Breast epithelium (tissue), 4 donors: Measurements from ENCODE around the gene SEC24B. TPM values are rescaled to one million over a fixed set of nuclear protein-coding genes. Genes with fewer than 3 reads are reported as not detected.
"Not testable (repeated sequence)": the region's sequence is repeated elsewhere in the genome, so short reads cannot be mapped to it uniquely, and the experiment has no call there.

Source experiments
- DNase-seq, 2 donors: peaks; one replicate each; pipeline ENCODE4 v3.0.0-alpha.2; 2019; ENCODE audit warnings: low spot score in 2 of 2
- H3K27ac ChIP-seq, 2 donors: fragments of 200-600 bp; sonication (generic) in 1 of 2; one replicate each; pipeline ENCODE4 v1.5.1; 2016 to 2019; ENCODE audit warnings: mild to moderate bottlenecking in 1 of 2
- H3K27me3 ChIP-seq, 2 donors: fragments of 200-600 bp; sonication (generic) in 1 of 2; one replicate each; pipeline versions ENCODE4 v1.5.1 to v1.6.0; 2017 to 2019; ENCODE audit warnings: control low read depth in 1 of 2, mild to moderate bottlenecking in 1 of 2
- H3K36me3 ChIP-seq: fragments of 200-600 bp; one replicate; pipeline ENCODE4 v1.5.1; 2019
- H3K4me1 ChIP-seq, 2 donors: fragments of 200-600 bp; sonication (generic); one replicate each; pipeline ENCODE4 v1.5.1; 2016 to 2019; ENCODE audit warnings: control low read depth in 1 of 2
- H3K4me3 ChIP-seq, 3 donors: fragments of 200-600 bp; sonication (generic); 1 replicate in 2 of 3; 2 replicates in 1 of 3; pipeline ENCODE4 v1.5.1; 2016 to 2019; ENCODE audit warnings: mild to moderate bottlenecking in 3 of 3, moderate library complexity in 2 of 3
- H3K9me3 ChIP-seq, 2 donors: fragments of 200-600 bp; sonication (generic) in 1 of 2; one replicate each; pipeline ENCODE4 v1.5.1; 2016 to 2019; ENCODE audit warnings: control low read depth in 1 of 2
- POLR2A ChIP-seq: fragments of 450-650 bp; IDR thresholded peaks from one replicate; pipeline ENCODE4 v1.6.1; 2016; ENCODE audit warnings: antibody characterized with exemption, mild to moderate bottlenecking, moderate library complexity
- POLR2AphosphoS5 ChIP-seq, 3 donors: sonication (generic); formaldehyde crosslinking; IDR thresholded peaks; one replicate each; pipeline ENCODE4 v1.6.1; 2017; ENCODE audit warnings: antibody characterized with exemption in 3 of 3
- intact Hi-C: fragments of 100-400 bp; cut with DNase I; formaldehyde crosslinking; loops from one replicate; pipeline ENCODE4 v1.15.1; 2023; ENCODE audit warnings: low total_unique reads
- total RNA-seq, 3 donors: library from RNA; depleted of rRNA; stranded (reverse); fragments of >200 nt; gene quantifications; one replicate each; pipeline ENCODE4 v1.1.0, GENCODE V29; 2016
- TF ChIP-seq, protein P1 (sequence below), 3 donors: fragments of 450-650 bp; IDR thresholded peaks; one replicate each; pipeline ENCODE4 v1.5.1; 2016 to 2017; ENCODE audit warnings: antibody characterized with exemption in 3 of 3, mild to moderate bottlenecking in 3 of 3, moderate library complexity in 3 of 3

The SEC24B gene
- total RNA-seq, 3 donors from 2014 or later: 39.2 to 51.2 (median 42.3) TPM

DNA sequence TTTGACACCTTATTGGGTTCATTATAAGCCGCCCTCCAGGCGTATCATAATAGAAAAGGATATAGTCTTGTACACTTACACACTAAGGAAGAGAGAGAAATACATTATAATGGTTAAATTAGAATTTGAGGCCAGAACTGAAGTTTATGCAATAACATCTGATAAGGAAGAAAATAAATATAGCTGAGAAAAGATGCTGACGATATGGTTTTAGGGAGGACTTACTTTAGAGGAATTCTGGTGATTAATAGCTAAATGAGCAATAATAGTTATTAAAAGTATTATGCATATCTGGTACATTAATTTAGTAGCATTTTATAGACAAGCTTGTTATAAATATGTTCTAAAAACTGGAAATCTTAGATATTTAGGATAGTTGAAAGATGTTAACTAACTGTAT lies 138.5 kb downstream of the SEC24B start:
- intact Hi-C loops: no loop called here
- Histone ChIP-seq H3K36me3 (no peaks in the 10 kb centered on the region), H3K27ac (no peak overlapping the region), H3K27me3 (no peaks in the 10 kb centered on the region), H3K4me1 (no peaks in the 10 kb centered on the region), H3K4me3 (no peak overlapping the region), H3K9me3 (no peaks in the 10 kb centered on the region)
- DNase-seq: no peak
- no peak for TF ChIP-seq POLR2AphosphoS5 (IDR thresholded peaks at IDR 0.05)
- no peak for TF ChIP-seq POLR2A
- TF ChIP-seq, protein P1, sequence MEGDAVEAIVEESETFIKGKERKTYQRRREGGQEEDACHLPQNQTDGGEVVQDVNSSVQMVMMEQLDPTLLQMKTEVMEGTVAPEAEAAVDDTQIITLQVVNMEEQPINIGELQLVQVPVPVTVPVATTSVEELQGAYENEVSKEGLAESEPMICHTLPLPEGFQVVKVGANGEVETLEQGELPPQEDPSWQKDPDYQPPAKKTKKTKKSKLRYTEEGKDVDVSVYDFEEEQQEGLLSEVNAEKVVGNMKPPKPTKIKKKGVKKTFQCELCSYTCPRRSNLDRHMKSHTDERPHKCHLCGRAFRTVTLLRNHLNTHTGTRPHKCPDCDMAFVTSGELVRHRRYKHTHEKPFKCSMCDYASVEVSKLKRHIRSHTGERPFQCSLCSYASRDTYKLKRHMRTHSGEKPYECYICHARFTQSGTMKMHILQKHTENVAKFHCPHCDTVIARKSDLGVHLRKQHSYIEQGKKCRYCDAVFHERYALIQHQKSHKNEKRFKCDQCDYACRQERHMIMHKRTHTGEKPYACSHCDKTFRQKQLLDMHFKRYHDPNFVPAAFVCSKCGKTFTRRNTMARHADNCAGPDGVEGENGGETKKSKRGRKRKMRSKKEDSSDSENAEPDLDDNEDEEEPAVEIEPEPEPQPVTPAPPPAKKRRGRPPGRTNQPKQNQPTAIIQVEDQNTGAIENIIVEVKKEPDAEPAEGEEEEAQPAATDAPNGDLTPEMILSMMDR (IDR thresholded peaks at IDR 0.05): no peak

DNA sequence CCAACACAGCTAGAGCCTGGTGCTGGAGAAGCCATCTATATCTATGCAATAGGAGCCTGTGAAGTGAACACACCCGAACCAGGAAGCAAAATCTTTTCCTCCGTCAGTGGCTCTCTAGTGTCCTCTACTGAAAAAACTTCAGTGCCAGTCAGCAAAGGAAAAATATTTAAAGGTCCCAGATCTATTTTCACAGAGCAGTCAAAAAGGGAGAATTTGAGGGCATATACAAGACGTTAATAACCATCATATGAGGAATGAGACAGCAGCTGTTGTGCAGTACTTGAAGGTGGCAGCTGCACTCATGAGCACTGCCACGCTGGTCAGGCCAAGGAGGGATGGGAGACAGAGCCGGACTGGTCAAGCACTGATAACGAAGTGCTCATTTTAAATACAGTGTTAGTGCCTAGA lies 140.8 kb downstream of the SEC24B start:
- Histone ChIP-seq H3K9me3 (no peaks in the 10 kb centered on the region), H3K36me3 (no peaks in the 10 kb centered on the region), H3K27ac (no peak overlapping the region), H3K4me3 (no peak overlapping the region), H3K4me1 (no peaks in the 10 kb centered on the region), H3K27me3 (no peaks in the 10 kb centered on the region)
- no peak for TF ChIP-seq POLR2A
- TF ChIP-seq, protein P1 (IDR thresholded peaks at IDR 0.05): no peak
- no peak for DNase-seq
- intact Hi-C loops: no loop called here

DNA sequence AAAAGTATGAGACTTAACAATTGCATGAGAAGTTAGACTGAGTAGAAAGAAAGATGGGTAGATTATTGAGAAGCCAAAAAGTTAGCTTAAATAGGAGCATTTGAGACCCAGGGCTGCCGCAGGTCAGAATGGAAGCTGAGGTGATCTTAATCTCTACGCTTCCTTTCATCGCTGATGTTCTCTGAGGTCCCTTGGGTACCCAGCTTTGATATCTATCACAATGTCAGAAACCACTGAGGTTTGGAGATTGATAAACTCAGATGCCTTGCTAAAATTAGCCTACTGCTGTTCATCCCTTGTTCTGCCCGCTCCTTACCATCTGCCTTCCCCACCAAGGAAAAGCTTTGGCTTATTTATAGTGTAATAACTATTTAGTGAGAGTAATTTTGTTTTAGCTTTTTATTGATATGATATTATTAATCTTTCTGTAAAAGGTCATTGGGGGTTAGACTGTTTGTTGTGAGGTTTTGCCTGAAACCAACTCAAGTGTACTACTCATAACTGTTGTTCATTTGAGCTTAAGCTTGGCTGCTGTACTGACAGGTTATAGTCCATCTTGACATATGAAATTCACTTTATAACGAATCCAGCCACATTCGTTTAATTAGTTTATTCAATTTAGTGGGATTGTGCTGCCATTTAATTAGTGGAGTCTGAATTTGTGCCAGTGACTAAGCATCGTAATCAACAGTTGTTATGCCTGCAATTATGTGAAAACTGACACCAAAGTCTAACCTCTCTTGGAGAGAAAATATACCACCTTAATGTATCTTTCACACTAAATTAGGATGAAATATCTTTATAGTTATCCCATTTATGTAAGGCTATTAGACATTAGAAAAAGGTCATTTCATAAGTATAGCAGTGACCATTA lies 141.6 kb downstream of the SEC24B start:
- H3K27ac ChIP-seq: no peak overlapping the region

DNA sequence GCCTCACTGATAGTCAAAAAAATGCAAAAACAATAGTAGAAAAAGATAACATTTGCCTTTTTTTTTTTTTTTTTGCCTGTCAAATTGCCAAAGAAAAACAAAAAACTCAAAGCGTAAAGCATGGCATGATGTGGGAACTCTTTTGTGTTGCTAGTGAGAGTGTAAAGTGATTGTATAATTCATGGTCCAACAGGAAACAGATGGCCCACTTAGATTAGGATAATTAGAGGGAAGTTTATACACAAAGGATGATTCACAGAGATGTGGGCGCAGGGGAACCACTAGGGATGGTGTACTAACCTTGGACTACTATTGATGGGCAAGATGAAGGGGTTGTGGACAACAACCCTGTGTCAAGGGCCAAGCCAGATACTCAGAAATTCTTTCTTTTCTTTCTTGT lies 142.8 kb downstream of the SEC24B start:
- no peaks in the 10 kb centered on the region for H3K36me3 ChIP-seq
- H3K27me3 ChIP-seq: no peaks in the 10 kb centered on the region
- H3K4me3 ChIP-seq: no peak overlapping the region
- no peak for DNase-seq
- no peak overlapping the region for H3K27ac ChIP-seq
- intact Hi-C loops: no loop called here
- H3K9me3 ChIP-seq: no peaks in the 10 kb centered on the region
- TF ChIP-seq, protein P1 (IDR thresholded peaks at IDR 0.05): no peak
- peak in 1 of 3 donors; percentile 52 for TF ChIP-seq POLR2AphosphoS5 (IDR thresholded peaks at IDR 0.05)
- no peaks in the 10 kb centered on the region for H3K4me1 ChIP-seq

More for the DNA sequence above, 141.6 kb downstream of the SEC24B start:
- Histone ChIP-seq H3K4me3 (no peak overlapping the region), H3K9me3 (no peaks in the 10 kb centered on the region), H3K27me3 (no peaks in the 10 kb centered on the region), H3K36me3 (no peaks in the 10 kb centered on the region), H3K4me1 (no peaks in the 10 kb centered on the region)
- TF ChIP-seq, protein P1 (IDR thresholded peaks at IDR 0.05): no peak
- TF ChIP-seq POLR2A: no peak
- no peak for TF ChIP-seq POLR2AphosphoS5 (IDR thresholded peaks at IDR 0.05)
- no peak for DNase-seq
- intact Hi-C loops: no loop called here

DNA sequence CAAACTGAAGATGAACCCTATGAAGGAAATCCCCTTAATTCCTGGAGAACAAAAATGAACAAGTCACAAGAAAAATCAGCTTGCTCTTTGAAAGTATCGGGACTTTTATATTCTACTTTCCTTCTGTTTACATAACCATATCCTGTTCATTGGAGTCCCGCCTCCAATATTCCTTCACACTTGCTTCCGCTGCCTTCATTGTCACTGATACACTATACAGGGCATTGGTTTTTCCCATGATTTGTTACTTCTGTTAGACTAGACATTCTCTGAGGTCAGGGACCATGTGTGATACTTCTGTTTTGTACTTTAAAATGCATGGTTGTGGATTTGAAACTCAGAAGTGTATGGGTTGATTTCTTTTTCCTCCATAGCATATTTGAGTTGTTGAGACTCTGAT lies 145.2 kb downstream of the SEC24B start:
- DNase-seq: no peak
- no peak overlapping the region for H3K4me3 ChIP-seq
- H3K27ac ChIP-seq: no peak overlapping the region
- no peaks in the 10 kb centered on the region for H3K36me3 ChIP-seq
- no peaks in the 10 kb centered on the region for H3K4me1 ChIP-seq
- TF ChIP-seq POLR2A (no peak), POLR2AphosphoS5 (IDR thresholded peaks at IDR 0.05) (no peak)
- TF ChIP-seq, protein P1 (IDR thresholded peaks at IDR 0.05): no peak
- no peaks in the 10 kb centered on the region for H3K27me3 ChIP-seq
- H3K9me3 ChIP-seq: peaks cover 0 to 7% of the 10 kb centered on the region in 2 donors
- intact Hi-C loops: no loop called here

DNA sequence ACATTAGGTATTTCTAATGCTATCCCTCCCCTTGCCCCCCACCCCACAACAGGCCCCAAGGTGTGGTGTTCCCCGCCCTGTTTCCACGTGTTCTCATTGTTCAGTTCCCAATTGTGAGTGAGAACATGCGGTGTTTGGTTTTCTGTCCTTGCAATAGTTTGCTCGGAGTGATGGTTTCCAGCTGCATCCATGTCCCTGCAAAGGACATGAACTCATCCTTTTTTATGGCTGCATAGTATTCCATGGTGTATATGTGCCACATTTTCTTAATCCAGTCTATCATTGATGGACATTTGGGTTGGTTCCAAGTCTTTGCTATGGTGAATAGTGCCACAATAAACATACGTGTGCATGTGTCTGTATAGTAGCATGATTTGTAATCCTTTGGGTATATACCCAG lies 146.4 kb downstream of the SEC24B start:
- H3K27me3 ChIP-seq, H3K9me3 ChIP-seq, H3K27ac ChIP-seq, H3K4me1 ChIP-seq, intact Hi-C loops, H3K36me3 ChIP-seq, DNase-seq, H3K4me3 ChIP-seq: not testable (repeated sequence)
